Pancreas (tissue), 10 donors: ENCODE results near the gene LRRC14B. TPM values are rescaled to one million over a fixed set of nuclear protein-coding genes. Genes with fewer than 3 reads are reported as not detected.

Source experiments
- ATAC-seq, 4 donors: fragments of 200-7000 bp; cut with Tn5 transposase; one replicate each; pipeline versions ENCODE4 v1.8.0 to v1.9.1; 2020; ENCODE audit warnings: mild to moderate bottlenecking in 4 of 4, moderate library complexity in 4 of 4
- DNase-seq, 6 donors: peaks; one replicate each; pipeline ENCODE4 v3.0.0-alpha.2; 2020
- FAIRE-seq: peaks from 2 replicates; lab custom pipeline; 2012; peaks lifted over from hg19 to GRCh38; lab: Jason Lieb, UNC
- H3K27ac ChIP-seq, 4 donors: fragments of 200-600 bp; sonication (generic); 1 replicate in 3 of 4; 2 replicates in 1 of 4; pipeline versions ENCODE4 v1.5.0 to v1.8.0; 2020
- H3K27me3 ChIP-seq, 4 donors: fragments of 200-600 bp; one replicate each; pipeline ENCODE4 v1.8.0; 2021
- H3K36me3 ChIP-seq, 3 donors: fragments of 200-600 bp; sonication (generic) in 1 of 3; one replicate each; pipeline versions ENCODE4 v1.5.0 to v1.8.0; 2020 to 2021
- H3K4me1 ChIP-seq, 3 donors: fragments of 200-600 bp; one replicate each; pipeline ENCODE4 v1.8.0; 2021
- H3K4me3 ChIP-seq, 4 donors: fragments of 200-600 bp; sonication (generic) in 2 of 4; one replicate each; pipeline versions ENCODE4 v1.5.0 to v1.8.0; 2020 to 2021
- H3K9me3 ChIP-seq, 4 donors: fragments of 200-600 bp; one replicate each; pipeline ENCODE4 v1.8.0; 2021
- CTCF ChIP-seq, 4 donors: fragments of 200-600 bp; sonication (generic) in 3 of 4; IDR thresholded peaks; one replicate each; pipeline versions ENCODE4 v1.5.0 to v1.8.0; 2021; ENCODE audit warnings: antibody characterized with exemption in 4 of 4
- WGBS, 2 donors: extraction: QIAGEN DNeasy Blood & Tissue Kit; methylation state at CpG; one replicate each; pipeline ENCODE4 v1.1.7; 2013; 5-methylcytosine and 5-hydroxymethylcytosine counted together
- intact Hi-C, 3 donors: fragments of 100-400 bp; cut with DNase I; formaldehyde crosslinking; loops; one replicate each; pipeline versions ENCODE4 v1.11.1 to v1.14.2; 2022
- polyA plus RNA-seq, 2 donors: library from polyadenylated mRNA; stranded (reverse); fragments of 200-250 nt; gene quantifications; one replicate each; pipeline ENCODE4 v1.2.3, GENCODE V29; 2013
- total RNA-seq, 6 donors: library from RNA; stranded (reverse); fragmentation: NEBNext Ultra II Directional in 4 of 6; extraction: Animal tissue kit (Norgen Biotek cat#: 25700) in 4 of 6; gene quantifications; one replicate each; pipeline versions ENCODE4 v1.2.1 to v1.2.4, GENCODE V29; 2021 to 2023
- donor health status: healthy with polysubstance abuse.
- donor health status: DM: no; HTN: no; CAD: no; lungs with moderate emphysema.
- donor health status: DM: no; HTN: no; CAD: no.
- donor health status: control.
- donor health status: control.
- donor health status: Bipolar disorder and iron deficiency.
- donor health status: DM: yes; HTN: yes; CAD: no.
- donor health status: DM: no; HTN: no; CAD: no.
- donor health status: DM: no; HTN: no; CAD: no.
- donor health status: DM: yes; HTN: yes; CAD: no.

Gene LRRC14B
- total and polyA plus RNA-seq, 8 donors = not detected

GRCh38 chr5:172841-173251 is 18.4 kb upstream of the LRRC14B start:
- Histone ChIP-seq H3K9me3 (no peaks in the 10 kb centered on the region), H3K4me1 (no peaks in the 10 kb centered on the region), H3K4me3 (no peak overlapping the region), H3K27ac (no peak overlapping the region), H3K27me3 (no peaks in the 10 kb centered on the region), H3K36me3 (no peaks in the 10 kb centered on the region)
- intact Hi-C loops = no loop called here
- ATAC-seq (no peak), DNase-seq (peak in 2 of 6 donors; percentile 31 to 41), FAIRE-seq (no peak)
- 57 to 77% methylated on average over 17 of the region's 17 CpGs for WGBS, 2 donors
- TF ChIP-seq CTCF (IDR thresholded peaks at IDR 0.05) = no peak

- FAIRE-seq = no peak
- 63 to 80% methylated on average over 22 of the region's 22 CpGs for WGBS, 2 donors
- no peak for ATAC-seq
- intact Hi-C loops = no loop called here
- no peak overlapping the region for H3K27ac ChIP-seq
- no peaks in the 10 kb centered on the region for H3K9me3 ChIP-seq
- peak in 2 of 6 donors; percentile 39 to 44 for DNase-seq
- H3K36me3 ChIP-seq = no peaks in the 10 kb centered on the region
- H3K27me3 ChIP-seq = no peaks in the 10 kb centered on the region
- no peak for TF ChIP-seq CTCF (IDR thresholded peaks at IDR 0.05)
- H3K4me1 ChIP-seq = no peaks in the 10 kb centered on the region
- H3K4me3 ChIP-seq = no peak overlapping the region
Measured at GRCh38 chr5:173392-174290, 17.7 kb upstream of the LRRC14B start.

GRCh38 chr5:174291-174600 is 17.0 kb upstream of the LRRC14B start:
- intact Hi-C loops = no loop called here
- peak in 1 of 6 donors; percentile 32 for DNase-seq

GRCh38 chr5:174876-175465 is 16.3 kb upstream of the LRRC14B start:
- H3K4me3 ChIP-seq = no peak overlapping the region
- H3K27ac ChIP-seq = no peak overlapping the region
- ATAC-seq (no peak), DNase-seq (peak in 2 of 6 donors; percentile 32), FAIRE-seq (no peak)
- intact Hi-C loops = no loop called here
- no peaks in the 10 kb centered on the region for H3K36me3 ChIP-seq
- WGBS, 2 donors = 73 to 80% methylated on average over 15 to 16 of the region's 16 CpGs
- no peaks in the 10 kb centered on the region for H3K4me1 ChIP-seq
- TF ChIP-seq CTCF (IDR thresholded peaks at IDR 0.05) = no peak
- no peaks in the 10 kb centered on the region for H3K9me3 ChIP-seq
- no peaks in the 10 kb centered on the region for H3K27me3 ChIP-seq

More at GRCh38 chr5:174291-174600, 17.0 kb upstream of the LRRC14B start:
- ATAC-seq (no peak), FAIRE-seq (no peak)
- TF ChIP-seq CTCF (IDR thresholded peaks at IDR 0.05) = no peak
- no peaks in the 10 kb centered on the region for H3K4me1 ChIP-seq
- H3K27me3 ChIP-seq = no peaks in the 10 kb centered on the region
- no peaks in the 10 kb centered on the region for H3K9me3 ChIP-seq
- WGBS, 2 donors = 64 to 66% methylated on average over 5 of the region's 5 CpGs
- H3K36me3 ChIP-seq = no peaks in the 10 kb centered on the region
- H3K4me3 ChIP-seq = no peak overlapping the region
- no peak overlapping the region for H3K27ac ChIP-seq
